ENCODE measurements around the gene ACER1.
"Not testable (repeated sequence)": the region's sequence is repeated elsewhere in the genome, so short reads cannot be mapped to it uniquely, and the experiment has no call there.

The ACER1 gene

GRCh38 chr19:6364353-6364752 lies 30.9 kb upstream of the ACER1 start:
- peaks cover 31 to 42% of the 10 kb centered on the region in 2 donors for H3K36me3 Mint-ChIP-seq
- no peaks in the 10 kb centered on the region for H3K9me3 Mint-ChIP-seq
- DNase-seq (no peak), ATAC-seq (replicated peaks) (no peak)
- peaks cover 14 to 19% of the 10 kb centered on the region in 2 donors for H3K4me1 Mint-ChIP-seq
- H3K27ac Mint-ChIP-seq = peak overlapping the region; percentile 37
- no peaks in the 10 kb centered on the region for H3K27me3 Mint-ChIP-seq
- no peak overlapping the region for H3K4me3 Mint-ChIP-seq

DNA sequence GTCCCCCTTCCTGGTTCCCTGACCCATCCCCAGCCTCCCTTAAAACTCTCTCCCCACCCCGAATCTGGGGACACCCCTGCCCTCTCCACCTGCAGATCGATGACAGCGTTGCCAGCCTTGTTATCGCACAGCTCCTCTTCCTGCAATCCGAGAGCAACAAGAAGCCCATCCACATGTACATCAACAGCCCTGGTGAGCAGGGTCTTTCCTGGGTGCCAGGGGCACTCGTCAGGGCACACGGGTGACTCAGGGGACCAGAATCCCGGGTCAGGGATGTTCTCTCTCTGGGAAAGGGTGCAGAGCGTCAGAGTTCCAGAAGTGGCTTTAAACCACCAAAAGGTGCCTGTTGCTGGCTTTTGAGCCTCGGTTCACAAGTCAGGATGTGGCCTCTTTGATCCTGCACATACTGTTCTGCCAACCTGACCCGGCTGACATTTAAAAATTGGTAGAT lies 29.0 kb upstream of the ACER1 start:
- peaks cover 12 to 19% of the 10 kb centered on the region in 2 donors for H3K4me1 Mint-ChIP-seq
- no peak for DNase-seq

DNA sequence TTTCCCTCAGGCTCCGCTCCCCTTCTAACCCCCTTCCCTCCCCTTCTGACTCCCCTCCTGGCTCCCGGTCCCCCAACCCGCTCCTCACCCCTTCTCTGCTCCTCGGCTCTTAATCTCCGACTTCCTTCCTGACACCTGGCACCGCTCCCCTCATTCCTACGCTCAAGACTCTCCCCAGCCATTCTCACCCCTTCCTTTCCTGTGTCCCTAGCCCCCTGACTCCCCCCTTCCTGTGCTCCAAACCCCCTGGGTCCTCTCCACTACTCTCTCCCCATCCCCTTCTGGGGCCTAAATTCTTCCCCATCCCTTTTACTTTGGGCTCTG lies 28.6 kb upstream of the ACER1 start:
- DNase-seq = no peak

More for the DNA sequence above, 29.0 kb upstream of the ACER1 start:
- Mint-ChIP-seq H3K27me3 (no peaks in the 10 kb centered on the region), H3K4me3 (peak overlapping the region; percentile 92 to 98), H3K36me3 (peaks cover 23 to 28% of the 10 kb centered on the region in 2 donors), H3K9me3 (no peaks in the 10 kb centered on the region), H3K27ac (peak overlapping the region; percentile 98)
- ATAC-seq (replicated peaks) = no peak

DNA sequence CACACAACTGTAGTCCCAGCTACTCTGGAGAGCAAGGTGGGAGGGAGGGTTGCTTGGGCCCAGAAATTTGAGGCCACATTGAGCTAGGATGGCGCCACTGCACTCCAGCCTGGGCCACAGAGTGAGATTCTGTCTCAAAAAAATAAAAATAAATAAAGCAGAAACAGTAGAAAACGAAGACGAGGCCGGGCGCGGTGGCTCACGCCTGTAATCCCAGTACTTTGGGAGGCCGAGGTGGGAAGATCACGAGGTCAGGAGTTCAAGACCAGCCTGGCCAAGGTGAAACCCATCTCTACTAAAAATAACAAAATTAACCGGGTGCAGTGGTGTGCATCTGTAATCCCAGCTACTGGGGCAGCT lies 27.4 kb upstream of the ACER1 start:
- DNase-seq; ATAC-seq (replicated peaks); H3K9me3 Mint-ChIP-seq; H3K27me3 Mint-ChIP-seq: not testable (repeated sequence)
- peaks cover 15 to 19% of the 10 kb centered on the region in 2 donors for H3K36me3 Mint-ChIP-seq
- H3K4me1 Mint-ChIP-seq = peaks cover 12 to 19% of the 10 kb centered on the region in 2 donors
- peak overlapping the region; percentile 98 for H3K27ac Mint-ChIP-seq
- H3K4me3 Mint-ChIP-seq = peak overlapping the region in 1 of 2 donors; percentile 92

More for the DNA sequence above, 28.6 kb upstream of the ACER1 start:
- peak in 1 of 2 donors; percentile 18 for ATAC-seq (replicated peaks)
- Mint-ChIP-seq H3K4me3 (peak overlapping the region; percentile 92 to 98), H3K4me1 (peaks cover 12 to 19% of the 10 kb centered on the region in 2 donors), H3K36me3 (peaks cover 21 to 26% of the 10 kb centered on the region in 2 donors), H3K27ac (peak overlapping the region; percentile 98), H3K27me3 (no peaks in the 10 kb centered on the region), H3K9me3 (no peaks in the 10 kb centered on the region)

DNA sequence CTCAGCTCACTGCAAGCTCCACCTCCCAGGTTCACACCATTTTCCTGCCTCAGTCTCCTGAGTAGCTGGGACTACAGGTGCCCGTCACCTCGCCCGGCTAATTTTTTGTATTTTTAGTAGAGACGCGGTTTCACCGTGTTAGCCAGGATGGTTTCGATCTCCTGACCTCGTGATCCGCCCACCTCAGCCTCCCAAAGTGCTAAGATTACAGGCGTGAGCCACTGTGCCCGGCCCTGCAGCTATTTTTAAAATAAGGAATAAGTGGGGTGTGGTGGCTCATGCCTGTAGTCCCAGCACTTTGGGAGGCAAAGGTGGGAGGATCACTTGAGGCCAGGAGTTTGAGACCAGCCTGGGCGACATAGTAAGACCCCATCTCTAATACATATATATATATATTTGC lies 27.0 kb upstream of the ACER1 start:
- H3K9me3 Mint-ChIP-seq; DNase-seq; H3K4me3 Mint-ChIP-seq; H3K27ac Mint-ChIP-seq; H3K27me3 Mint-ChIP-seq; ATAC-seq (replicated peaks): not testable (repeated sequence)
- peaks cover 12 to 19% of the 10 kb centered on the region in 2 donors for H3K4me1 Mint-ChIP-seq
- H3K36me3 Mint-ChIP-seq = peaks cover 14 to 15% of the 10 kb centered on the region in 2 donors

- no peak overlapping the region for H3K4me3 Mint-ChIP-seq
- no peaks in the 10 kb centered on the region for H3K27me3 Mint-ChIP-seq
- peaks cover 12 to 19% of the 10 kb centered on the region in 2 donors for H3K4me1 Mint-ChIP-seq
- H3K36me3 Mint-ChIP-seq = peaks cover 10 to 11% of the 10 kb centered on the region in 2 donors
- no peak for DNase-seq
- no peak for ATAC-seq (replicated peaks)
- H3K27ac Mint-ChIP-seq = no peak overlapping the region
- no peaks in the 10 kb centered on the region for H3K9me3 Mint-ChIP-seq
These were observed 26.3 kb upstream of the ACER1 start for GRCh38 chr19:6359568-6360341.

GRCh38 chr19:6358003-6358402 lies 24.6 kb upstream of the ACER1 start:
- DNase-seq (no peak), ATAC-seq (replicated peaks) (no peak)
- Mint-ChIP-seq H3K4me1 (peaks cover 9 to 12% of the 10 kb centered on the region in 2 donors), H3K27me3 (no peaks in the 10 kb centered on the region), H3K36me3 (peaks cover 4 to 8% of the 10 kb centered on the region in 2 donors), H3K4me3 (no peak overlapping the region), H3K27ac (no peak overlapping the region), H3K9me3 (no peaks in the 10 kb centered on the region)

GRCh38 chr19:6357174-6357573 lies 23.8 kb upstream of the ACER1 start:
- no peak for DNase-seq
- peaks cover 2 to 5% of the 10 kb centered on the region in 2 donors for H3K4me1 Mint-ChIP-seq
- H3K27ac Mint-ChIP-seq = no peak overlapping the region

GRCh38 chr19:6355321-6356040 lies 22.1 kb upstream of the ACER1 start:
- not testable (repeated sequence) for ATAC-seq (replicated peaks); H3K36me3 Mint-ChIP-seq; H3K9me3 Mint-ChIP-seq; DNase-seq; H3K4me3 Mint-ChIP-seq; H3K27ac Mint-ChIP-seq; H3K27me3 Mint-ChIP-seq; H3K4me1 Mint-ChIP-seq

More at GRCh38 chr19:6357174-6357573, 23.8 kb upstream of the ACER1 start:
- Mint-ChIP-seq H3K9me3 (no peaks in the 10 kb centered on the region), H3K36me3 (peaks cover under 1 to 5% of the 10 kb centered on the region in 2 donors), H3K27me3 (no peaks in the 10 kb centered on the region), H3K4me3 (no peak overlapping the region)
- no peak for ATAC-seq (replicated peaks)

DNA sequence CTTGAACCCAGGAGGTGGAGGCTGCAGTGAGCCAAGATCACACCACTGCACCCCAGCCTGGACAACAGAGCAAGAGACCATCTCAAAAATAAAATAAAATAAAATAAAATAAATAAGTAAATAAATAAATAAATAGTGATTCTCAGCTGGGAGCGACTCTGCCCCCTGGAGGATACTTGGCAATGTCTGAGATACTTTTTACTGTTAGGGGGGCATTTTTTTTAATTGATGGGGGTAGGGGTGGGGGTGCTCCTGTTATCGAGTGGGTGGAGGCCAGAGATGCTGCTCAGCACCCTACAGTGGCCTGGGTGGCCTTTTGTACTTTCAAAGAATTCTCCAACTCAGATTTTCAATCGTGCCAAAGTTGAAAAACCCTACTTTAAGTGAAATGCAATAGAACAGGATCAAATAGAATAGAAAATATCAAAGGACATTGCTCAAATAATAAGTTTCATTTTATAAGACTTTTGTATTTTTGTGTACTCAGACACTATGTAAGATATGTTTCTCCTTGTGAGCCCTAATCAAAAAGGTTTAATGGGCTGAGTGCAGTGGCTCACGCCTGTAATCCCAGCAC lies 20.8 kb upstream of the ACER1 start:
- Mint-ChIP-seq H3K4me1 (no peaks in the 10 kb centered on the region), H3K4me3 (no peak overlapping the region), H3K27ac (no peak overlapping the region), H3K36me3 (no peaks in the 10 kb centered on the region), H3K27me3 (no peaks in the 10 kb centered on the region), H3K9me3 (peaks cover 0 to 2% of the 10 kb centered on the region in 2 donors)
- DNase-seq = no peak
- ATAC-seq (replicated peaks) = no peak

GRCh38 chr19:6352381-6353165 lies 19.2 kb upstream of the ACER1 start:
- H3K27ac Mint-ChIP-seq = no peak overlapping the region
- no peaks in the 10 kb centered on the region for H3K4me1 Mint-ChIP-seq
- H3K4me3 Mint-ChIP-seq = no peak overlapping the region
- DNase-seq (no peak), ATAC-seq (replicated peaks) (no peak)
- peaks cover 0 to 4% of the 10 kb centered on the region in 2 donors for H3K27me3 Mint-ChIP-seq
- H3K36me3 Mint-ChIP-seq = no peaks in the 10 kb centered on the region
- peaks cover 0 to 2% of the 10 kb centered on the region in 2 donors for H3K9me3 Mint-ChIP-seq

- Mint-ChIP-seq H3K36me3 (no peaks in the 10 kb centered on the region), H3K27ac (no peak overlapping the region), H3K4me1 (no peaks in the 10 kb centered on the region), H3K4me3 (no peak overlapping the region), H3K27me3 (peaks cover 0 to 4% of the 10 kb centered on the region in 2 donors), H3K9me3 (peaks cover 0 to 2% of the 10 kb centered on the region in 2 donors)
- no peak for DNase-seq
- ATAC-seq (replicated peaks) = no peak
These were observed 17.3 kb upstream of the ACER1 start for GRCh38 chr19:6350688-6351087.

- not testable (repeated sequence) for H3K9me3 Mint-ChIP-seq; DNase-seq; ATAC-seq (replicated peaks); H3K4me1 Mint-ChIP-seq; H3K27me3 Mint-ChIP-seq; H3K27ac Mint-ChIP-seq; H3K4me3 Mint-ChIP-seq; H3K36me3 Mint-ChIP-seq
These were observed 15.9 kb upstream of the ACER1 start for GRCh38 chr19:6349271-6349670.

DNA sequence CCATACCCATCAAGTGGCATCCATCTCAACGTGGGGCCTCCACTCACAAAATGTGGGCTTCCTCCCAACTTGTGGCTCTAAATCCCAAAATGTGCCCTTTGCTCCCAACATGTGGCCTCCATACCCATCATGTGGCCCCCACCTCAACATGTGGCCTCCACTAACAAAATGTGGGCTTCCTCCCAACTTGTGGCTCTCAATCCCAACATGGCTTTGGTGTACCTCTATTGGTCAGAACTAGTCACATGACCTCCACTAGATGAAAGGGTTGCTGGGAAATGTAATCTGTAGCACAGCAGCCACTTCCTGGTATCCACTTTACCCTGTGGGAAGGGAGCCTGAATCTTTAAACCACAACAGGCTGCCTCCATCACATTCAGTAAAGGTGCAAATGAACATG lies 10.1 kb upstream of the ACER1 start:
- H3K4me3 Mint-ChIP-seq = no peak overlapping the region
- ATAC-seq (replicated peaks) (no peak), DNase-seq (no peak)
- no peak overlapping the region for H3K27ac Mint-ChIP-seq
- peaks cover 4 to 5% of the 10 kb centered on the region in 2 donors for H3K9me3 Mint-ChIP-seq
- H3K27me3 Mint-ChIP-seq = peaks cover 6 to 11% of the 10 kb centered on the region in 2 donors
- H3K4me1 Mint-ChIP-seq = peaks cover 6 to 8% of the 10 kb centered on the region in 2 donors
- peaks cover 4 to 6% of the 10 kb centered on the region in 2 donors for H3K36me3 Mint-ChIP-seq
